Measurements from ENCODE around the gene CALM3. TPM values are rescaled to one million over a fixed set of nuclear protein-coding genes. Genes with fewer than 3 reads are reported as not detected.

The CALM3 gene
- total RNA-seq, 3 donors from 2014 or later (not counting 1 experiment from before 2014, with no cell fraction given): 218 to 272 (median 235) TPM

DNA sequence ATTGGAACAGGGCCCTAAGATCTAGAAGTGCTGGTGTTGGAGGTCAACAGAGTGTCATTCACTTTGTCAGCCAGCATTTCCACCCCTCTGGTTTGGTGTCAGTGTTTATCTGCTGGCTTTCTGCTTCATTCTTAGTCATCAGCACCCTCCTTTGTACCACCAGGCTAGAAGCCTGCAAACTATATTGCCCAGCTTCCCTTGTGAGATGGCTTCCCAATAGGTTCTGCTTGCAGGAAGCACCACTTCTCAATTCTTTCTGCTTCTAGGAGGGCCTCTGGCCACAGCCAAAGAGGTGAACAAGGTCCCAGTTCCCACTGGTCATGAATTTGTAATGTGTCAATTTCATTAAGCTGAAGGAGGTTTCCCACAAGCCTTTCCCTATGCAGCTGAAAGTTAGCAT, 36.4 kb upstream of the CALM3 start:
- peaks cover 0 to 5% of the 10 kb centered on the region in 2 donors for H3K4me1 Mint-ChIP-seq
- intact Hi-C loops (cut with micrococcal nuclease): no loop called here
- ATAC-seq: no peak
- peaks cover 0 to 2% of the 10 kb centered on the region in 2 donors for H3K27me3 Mint-ChIP-seq (ENCODE audit: low read depth in 2 of 2)
- H3K4me3 Mint-ChIP-seq: no peak overlapping the region
- DNase-seq: no peak
- no peaks in the 10 kb centered on the region for H3K9me3 Mint-ChIP-seq
- H3K27me3 ChIP-seq (ENCODE audit: control insufficient read depth, insufficient read depth, low read length): no peaks in the 10 kb centered on the region
- H3K27ac Mint-ChIP-seq: no peak overlapping the region
- no peaks in the 10 kb centered on the region for H3K36me3 Mint-ChIP-seq
- no peaks in the 10 kb centered on the region for H3K4me1 ChIP-seq (ENCODE audit: control insufficient read depth, insufficient read depth, low read length)
- H3K36me3 ChIP-seq (ENCODE audit: control insufficient read depth, insufficient read depth, low read length): no peaks in the 10 kb centered on the region
- no peak overlapping the region for H3K27ac ChIP-seq (ENCODE audit: low read length)
- no peak overlapping the region for H3K4me3 ChIP-seq (ENCODE audit: low read length)
- H3K9me3 ChIP-seq (ENCODE audit: control insufficient read depth, insufficient read depth, low read length): no peaks in the 10 kb centered on the region
- TF ChIP-seq, protein P1, sequence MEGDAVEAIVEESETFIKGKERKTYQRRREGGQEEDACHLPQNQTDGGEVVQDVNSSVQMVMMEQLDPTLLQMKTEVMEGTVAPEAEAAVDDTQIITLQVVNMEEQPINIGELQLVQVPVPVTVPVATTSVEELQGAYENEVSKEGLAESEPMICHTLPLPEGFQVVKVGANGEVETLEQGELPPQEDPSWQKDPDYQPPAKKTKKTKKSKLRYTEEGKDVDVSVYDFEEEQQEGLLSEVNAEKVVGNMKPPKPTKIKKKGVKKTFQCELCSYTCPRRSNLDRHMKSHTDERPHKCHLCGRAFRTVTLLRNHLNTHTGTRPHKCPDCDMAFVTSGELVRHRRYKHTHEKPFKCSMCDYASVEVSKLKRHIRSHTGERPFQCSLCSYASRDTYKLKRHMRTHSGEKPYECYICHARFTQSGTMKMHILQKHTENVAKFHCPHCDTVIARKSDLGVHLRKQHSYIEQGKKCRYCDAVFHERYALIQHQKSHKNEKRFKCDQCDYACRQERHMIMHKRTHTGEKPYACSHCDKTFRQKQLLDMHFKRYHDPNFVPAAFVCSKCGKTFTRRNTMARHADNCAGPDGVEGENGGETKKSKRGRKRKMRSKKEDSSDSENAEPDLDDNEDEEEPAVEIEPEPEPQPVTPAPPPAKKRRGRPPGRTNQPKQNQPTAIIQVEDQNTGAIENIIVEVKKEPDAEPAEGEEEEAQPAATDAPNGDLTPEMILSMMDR (IDR thresholded peaks at IDR 0.05): no peak

DNA sequence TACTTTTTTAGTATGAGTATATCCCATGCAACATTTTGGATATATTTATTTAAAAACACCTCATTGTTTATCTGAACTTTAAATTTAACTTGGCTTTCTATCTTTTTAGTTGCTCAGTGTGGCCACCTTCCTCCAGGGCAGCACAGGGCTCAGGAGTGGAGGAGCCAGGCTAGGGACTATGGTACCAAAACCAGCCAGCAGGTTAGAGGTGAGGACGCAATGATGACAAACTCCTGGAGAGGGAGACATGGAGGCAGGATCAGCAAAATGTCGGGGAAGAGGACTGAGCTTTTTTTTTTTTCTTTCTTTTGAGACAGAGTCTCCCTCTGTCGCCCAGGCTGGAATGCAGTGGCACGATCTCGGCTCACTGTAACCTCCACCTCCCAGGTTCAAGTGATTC, 29.6 kb upstream of the CALM3 start:
- no peaks in the 10 kb centered on the region for H3K36me3 ChIP-seq (ENCODE audit: control insufficient read depth, insufficient read depth, low read length)
- Mint-ChIP-seq H3K27ac (no peak overlapping the region), H3K9me3 (no peaks in the 10 kb centered on the region), H3K4me1 (peaks cover 0 to 5% of the 10 kb centered on the region in 2 donors), H3K4me3 (no peak overlapping the region), H3K27me3 (ENCODE audit: low read depth in 2 of 2) (peaks cover 0 to 6% of the 10 kb centered on the region in 2 donors), H3K36me3 (no peaks in the 10 kb centered on the region)
- H3K9me3 ChIP-seq (ENCODE audit: control insufficient read depth, insufficient read depth, low read length): no peaks in the 10 kb centered on the region
- WGBS (ENCODE audit: insufficient coverage): 73% methylated on average over 5 of the region's 5 CpGs
- H3K4me1 ChIP-seq (ENCODE audit: control insufficient read depth, insufficient read depth, low read length): no peaks in the 10 kb centered on the region
- peak in 1 of 2 donors; percentile 46 for DNase-seq
- intact Hi-C loops (cut with micrococcal nuclease): no loop called here
- TF ChIP-seq, protein P1 (IDR thresholded peaks at IDR 0.05): no peak
- H3K27me3 ChIP-seq (ENCODE audit: control insufficient read depth, insufficient read depth, low read length): no peaks in the 10 kb centered on the region
- ATAC-seq: no peak
- H3K27ac ChIP-seq (ENCODE audit: low read length): no peak overlapping the region
- no peak overlapping the region for H3K4me3 ChIP-seq (ENCODE audit: low read length)

GRCh38 chr19:46573679-46574498, 27.2 kb upstream of the CALM3 start:
- no peaks in the 10 kb centered on the region for H3K27me3 ChIP-seq (ENCODE audit: control insufficient read depth, insufficient read depth, low read length)
- no peaks in the 10 kb centered on the region for H3K4me1 ChIP-seq (ENCODE audit: control insufficient read depth, insufficient read depth, low read length)
- no peaks in the 10 kb centered on the region for H3K9me3 ChIP-seq (ENCODE audit: control insufficient read depth, insufficient read depth, low read length)
- TF ChIP-seq, protein P1 (IDR thresholded peaks at IDR 0.05): no peak
- Mint-ChIP-seq H3K36me3 (no peaks in the 10 kb centered on the region), H3K9me3 (no peaks in the 10 kb centered on the region), H3K4me3 (no peak overlapping the region), H3K27ac (no peak overlapping the region), H3K4me1 (peaks cover 0 to 11% of the 10 kb centered on the region in 2 donors), H3K27me3 (ENCODE audit: low read depth in 2 of 2) (peaks cover 0 to 9% of the 10 kb centered on the region in 2 donors)
- H3K27ac ChIP-seq (ENCODE audit: low read length): no peak overlapping the region
- H3K36me3 ChIP-seq (ENCODE audit: control insufficient read depth, insufficient read depth, low read length): no peaks in the 10 kb centered on the region
- ATAC-seq: no peak
- H3K4me3 ChIP-seq (ENCODE audit: low read length): no peak overlapping the region
- DNase-seq: no peak
- 91% methylated on average over 8 of the region's 8 CpGs for WGBS (ENCODE audit: insufficient coverage)
- intact Hi-C loops (cut with micrococcal nuclease): no loop called here

All from natural killer cell (primary cell).